Gastrocnemius medialis (tissue), 4 donors: ENCODE data around the gene DCST1.

ENCODE experiments used
- POLR2A ChIP-seq, 2 donors: fragments of 450-650 bp; IDR thresholded peaks; one replicate each; pipeline ENCODE4 v1.6.1; 2017; ENCODE audit warnings: antibody characterized with exemption in 2 of 2, mild to moderate bottlenecking in 2 of 2, moderate library complexity in 2 of 2
- TF ChIP-seq, protein P1 (sequence below), 5 experiments: fragments of 450-650 bp in 3 of 5; fragments of 200-600 bp in 2 of 5; sonication (generic) in 2 of 5; IDR thresholded peaks in 4 of 5; conservative IDR thresholded peaks in 1 of 5; 1 replicate in 4 of 5; 2 replicates in 1 of 5; pipeline ENCODE4 v1.5.1; 2016 to 2019; ENCODE audit warnings: antibody characterized with exemption in 5 of 5, mild to moderate bottlenecking in 3 of 5, moderate library complexity in 3 of 5

DNA sequence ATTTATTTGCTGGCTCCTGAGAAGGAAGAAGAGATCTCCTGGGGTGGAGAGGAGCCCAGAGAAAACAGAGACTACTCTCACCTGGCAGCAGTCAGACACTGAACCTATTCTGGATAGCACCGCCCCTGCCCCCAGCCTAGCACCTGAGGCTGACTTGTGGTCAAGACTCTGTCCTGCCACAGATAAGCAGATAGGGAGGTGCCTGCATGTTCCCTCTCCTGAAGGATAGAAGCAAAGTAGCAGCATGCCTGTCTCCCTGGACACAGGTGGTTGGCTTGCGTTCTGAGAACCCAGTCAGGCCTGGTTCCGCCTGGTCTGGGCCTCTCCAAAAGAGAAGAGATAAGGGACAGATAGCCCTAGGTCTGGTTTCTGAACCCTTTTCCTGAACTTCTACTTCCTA, 43.7 kb downstream of the DCST1 start:
- TF ChIP-seq, protein P1, sequence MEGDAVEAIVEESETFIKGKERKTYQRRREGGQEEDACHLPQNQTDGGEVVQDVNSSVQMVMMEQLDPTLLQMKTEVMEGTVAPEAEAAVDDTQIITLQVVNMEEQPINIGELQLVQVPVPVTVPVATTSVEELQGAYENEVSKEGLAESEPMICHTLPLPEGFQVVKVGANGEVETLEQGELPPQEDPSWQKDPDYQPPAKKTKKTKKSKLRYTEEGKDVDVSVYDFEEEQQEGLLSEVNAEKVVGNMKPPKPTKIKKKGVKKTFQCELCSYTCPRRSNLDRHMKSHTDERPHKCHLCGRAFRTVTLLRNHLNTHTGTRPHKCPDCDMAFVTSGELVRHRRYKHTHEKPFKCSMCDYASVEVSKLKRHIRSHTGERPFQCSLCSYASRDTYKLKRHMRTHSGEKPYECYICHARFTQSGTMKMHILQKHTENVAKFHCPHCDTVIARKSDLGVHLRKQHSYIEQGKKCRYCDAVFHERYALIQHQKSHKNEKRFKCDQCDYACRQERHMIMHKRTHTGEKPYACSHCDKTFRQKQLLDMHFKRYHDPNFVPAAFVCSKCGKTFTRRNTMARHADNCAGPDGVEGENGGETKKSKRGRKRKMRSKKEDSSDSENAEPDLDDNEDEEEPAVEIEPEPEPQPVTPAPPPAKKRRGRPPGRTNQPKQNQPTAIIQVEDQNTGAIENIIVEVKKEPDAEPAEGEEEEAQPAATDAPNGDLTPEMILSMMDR (IDR thresholded peaks at IDR 0.05 in 4 of 5, conservative IDR thresholded peaks at IDR 0.05 in 1 of 5) = no peak
- TF ChIP-seq POLR2A (IDR thresholded peaks at IDR 0.05) = no peak
